Measurements from ENCODE around the gene MDP1. TPM values are rescaled to one million over a fixed set of nuclear protein-coding genes. Genes with fewer than 3 reads are reported as not detected.
A peak's percentile ranks its signal among the peaks of the same experiment; 100 is the strongest.

MDP1 gene
- total RNA-seq, 1 experiment from 2014 or later = 12.6 TPM

- TF ChIP-seq FOXP4 (CRISPR knock-in tag; IDR thresholded peaks at IDR 0.05) = peak; percentile 17; the same call in 1 of the 2 replicates
These were observed 44.2 kb downstream of the MDP1 start, which contains the start of gene REC8 (continued) for GRCh38 chr14:24171422-24172260.

GRCh38 chr14:24167469-24168114 lies 48.3 kb downstream of the MDP1 start:
- Mint-ChIP-seq H3K9me3 (no peaks in the 10 kb centered on the region), H3K4me3 (no peak overlapping the region), H3K27ac (no peak overlapping the region), H3K4me1 (peaks cover 4% of the 10 kb centered on the region), H3K36me3 (peaks cover 7% of the 10 kb centered on the region), H3K27me3 (ENCODE audit: low read depth) (no peaks in the 10 kb centered on the region; the same call in none of the 2 replicates)
- peak; percentile 86 for TF ChIP-seq GABPB1 (CRISPR knock-in tag; IDR thresholded peaks at IDR 0.05)
- TF ChIP-seq IRF2 (CRISPR knock-in tag; IDR thresholded peaks at IDR 0.05; ENCODE audit: borderline replicate concordance, low read depth) = no peak
- ChIA-PET POLR2A (no interaction called here), CTCF (no interaction called here)
- ATAC-seq (no peak), DNase-seq (ENCODE audit: low spot score) (no peak)

- ATAC-seq = no peak
- Mint-ChIP-seq H3K27me3 (ENCODE audit: low read depth) (no peaks in the 10 kb centered on the region; the same call in 1 of the 2 replicates), H3K4me3 (no peak overlapping the region), H3K27ac (no peak overlapping the region), H3K36me3 (peaks cover 7% of the 10 kb centered on the region), H3K9me3 (no peaks in the 10 kb centered on the region), H3K4me1 (peaks cover 11% of the 10 kb centered on the region)
- ChIA-PET POLR2A (no interaction called here), CTCF (no interaction called here)
- no peak for DNase-seq (ENCODE audit: low spot score)
- TF ChIP-seq ZNF512 (CRISPR knock-in tag; IDR thresholded peaks at IDR 0.05; ENCODE audit: borderline replicate concordance) (no peak), KAT7 (CRISPR knock-in tag; IDR thresholded peaks at IDR 0.05; ENCODE audit: borderline replicate concordance) (no peak), NFYB (CRISPR knock-in tag; conservative IDR thresholded peaks at IDR 0.05; ENCODE audit: low read depth) (no peak), MXD4 (CRISPR knock-in tag; IDR thresholded peaks at IDR 0.05; ENCODE audit: borderline replicate concordance) (no peak), PRDM15 (CRISPR knock-in tag; IDR thresholded peaks at IDR 0.05) (no peak), AFF4 (CRISPR knock-in tag; IDR thresholded peaks at IDR 0.05; ENCODE audit: borderline replicate concordance) (no peak), NFATC4 (CRISPR knock-in tag; IDR thresholded peaks at IDR 0.05) (no peak), E2F1 (CRISPR knock-in tag; IDR thresholded peaks at IDR 0.05) (no peak), ARID4B (CRISPR knock-in tag; IDR thresholded peaks at IDR 0.05; ENCODE audit: borderline replicate concordance) (no peak)
These were observed 50.1 kb downstream of the MDP1 start for GRCh38 chr14:24165785-24166184.

All from WTC11 (cell line).